Measurements from ENCODE around the gene SNPH.

Gene SNPH

GRCh38 chr20:1331801-1332453 lies 65.8 kb downstream of the SNPH start:
- Histone ChIP-seq H3K36me3 (ENCODE audit: control insufficient read depth in 2 of 2, insufficient read depth in 1 of 2, low read length in 2 of 2) (peaks cover 12 to 44% of the 10 kb centered on the region in 2 experiments; a peak in 2 of 3 replicates), H3K27ac (ENCODE audit: extremely low read depth, low read depth, low read length) (no peak overlapping the region), H3K4me1 (ENCODE audit: control insufficient read depth, insufficient read depth, low read length) (peaks cover 17% of the 10 kb centered on the region), H3K4me3 (ENCODE audit: low read depth, low read length) (no peak overlapping the region), H3K9me3 (ENCODE audit: control insufficient read depth, insufficient read depth, low read depth, low read length) (no peaks in the 10 kb centered on the region)
- TF ChIP-seq ZNF132 (tag by site-specific recombination; IDR thresholded peaks at IDR 0.05; ENCODE audit: borderline replicate concordance): no peak
- TF ChIP-seq ZFHX2 (tag by site-specific recombination; conservative IDR thresholded peaks at IDR 0.05): no peak
- no peak for TF ChIP-seq ZSCAN23 (tag by site-specific recombination; IDR thresholded peaks at IDR 0.05)
- TF ChIP-seq TSHZ1 (tag by site-specific recombination; IDR thresholded peaks at IDR 0.05; ENCODE audit: borderline replicate concordance): no peak
- TF ChIP-seq ZFP3 (tag by site-specific recombination; IDR thresholded peaks at IDR 0.05; ENCODE audit: low read depth): no peak
- TF ChIP-seq ZNF362 (tag by site-specific recombination; IDR thresholded peaks at IDR 0.05): no peak
- no peak for TF ChIP-seq KLF8 (tag by site-specific recombination; IDR thresholded peaks at IDR 0.05)
- no peak for TF ChIP-seq ZNF19 (tag by site-specific recombination; IDR thresholded peaks at IDR 0.05; ENCODE audit: low read depth)
- TF ChIP-seq ZNF335 (tag by site-specific recombination; conservative IDR thresholded peaks at IDR 0.05): no peak
- TF ChIP-seq ZBTB10 (tag by site-specific recombination; IDR thresholded peaks at IDR 0.05): no peak
- no peak for TF ChIP-seq ZNF155 (tag by site-specific recombination; IDR thresholded peaks at IDR 0.05)
- POLR2A ChIA-PET: interaction anchor here (0.7 kb wide), 1 partner anchor 133 kb away, joined by 4 read pairs; no protein-coding TSS in a partner anchor
- CTCF ChIA-PET: interaction anchor here (0.5 to 1.1 kb wide), 4 partner anchors 17 to 1120 kb away, joined by 3 read pairs; no protein-coding TSS in a partner anchor

- POLR2A ChIA-PET: interaction anchor here (1.4 kb wide), 1 partner anchor 60 kb away, joined by 3 read pairs; the partner anchor contains the start of gene FKBP1A
- Histone ChIP-seq H3K27ac (ENCODE audit: extremely low read depth, low read depth, low read length) (no peak overlapping the region), H3K4me1 (ENCODE audit: control insufficient read depth, insufficient read depth, low read length) (peaks cover 12% of the 10 kb centered on the region), H3K4me3 (ENCODE audit: low read depth, low read length) (no peak overlapping the region), H3K9me3 (ENCODE audit: control insufficient read depth, insufficient read depth, low read depth, low read length) (no peaks in the 10 kb centered on the region), H3K36me3 (ENCODE audit: control insufficient read depth in 2 of 2, insufficient read depth in 1 of 2, low read length in 2 of 2) (peaks cover 12 to 36% of the 10 kb centered on the region in 2 experiments; a peak in 2 of 3 replicates)
- CTCF ChIA-PET: interaction anchor here (0.9 to 1.1 kb wide), 2 partner anchors 105 to 106 kb away, joined by 3 to 4 read pairs; no protein-coding TSS in a partner anchor
- TF ChIP-seq MZF1 (tag by site-specific recombination; IDR thresholded peaks at IDR 0.05; ENCODE audit: borderline replicate concordance): no peak
- no peak for TF ChIP-seq ZNF426 (tag by site-specific recombination; IDR thresholded peaks at IDR 0.05)
- no peak for TF ChIP-seq GLI4 (tag by site-specific recombination; IDR thresholded peaks at IDR 0.05)
- TF ChIP-seq SETDB1 (IDR thresholded peaks at IDR 0.05; ENCODE audit: insufficient read length, low read length): no peak
- TF ChIP-seq ZBTB10 (tag by site-specific recombination; IDR thresholded peaks at IDR 0.05): no peak
- TF ChIP-seq ZNF677 (tag by site-specific recombination; IDR thresholded peaks at IDR 0.05): no peak
- TF ChIP-seq PRDM4 (tag by site-specific recombination; IDR thresholded peaks at IDR 0.05): no peak
- no peak for TF ChIP-seq ZNF701 (tag by site-specific recombination; IDR thresholded peaks at IDR 0.05)
- TF ChIP-seq BCL11B (tag by site-specific recombination; IDR thresholded peaks at IDR 0.05; ENCODE audit: low read depth): no peak
- no peak for TF ChIP-seq ZNF558 (tag by site-specific recombination; IDR thresholded peaks at IDR 0.05)
- no peak for TF ChIP-seq ZNF132 (tag by site-specific recombination; IDR thresholded peaks at IDR 0.05; ENCODE audit: borderline replicate concordance)
Measured at GRCh38 chr20:1332749-1333300, 66.7 kb downstream of the SNPH start.
